Measurements from ENCODE around the gene CST7. TPM values are rescaled to one million over a fixed set of nuclear protein-coding genes. Genes with fewer than 3 reads are reported as not detected.

The CST7 gene
- total RNA-seq, 1 experiment from 2014 or later: not detected

GRCh38 chr20:24935766-24936525 lies 13.1 kb upstream of the CST7 start:
- H3K4me3 ChIP-seq (replicated peaks in 1 of 2; ENCODE audit: low read depth in 1 of 2, low read length in 2 of 2): no peak overlapping the region
- BruUV-seq (replicated peaks): no TSS peak
- ATAC-seq (no peak), DNase-seq (ENCODE audit: low read depth, low spot score) (no peak)
- H3K27me3 ChIP-seq (ENCODE audit: insufficient read depth, low read length): no peaks in the 10 kb centered on the region
- H3K9me3 ChIP-seq (ENCODE audit: control insufficient read depth in 1 of 2, insufficient read depth in 1 of 2, low read depth in 1 of 2, low read length in 2 of 2): no peaks in the 10 kb centered on the region; a peak in 1 of 4 replicates
- intact Hi-C loops (cut with micrococcal nuclease): no loop called here
- no peak overlapping the region for H3K27ac ChIP-seq (ENCODE audit: low read depth, low read length)
- H3K4me2 ChIP-seq (ENCODE audit: low read length): no peak overlapping the region
- TF ChIP-seq ZBTB33 (IDR thresholded peaks at IDR 0.05; ENCODE audit: extremely low read depth, insufficient replicate concordance, low read length) (no peak), JUND (IDR thresholded peaks at IDR 0.05) (no peak), MAX (IDR thresholded peaks at IDR 0.05) (no peak), ELF1 (IDR thresholded peaks at IDR 0.05; ENCODE audit: borderline replicate concordance, low read depth) (no peak)
- H4K20me1 ChIP-seq (ENCODE audit: insufficient read depth): no peaks in the 10 kb centered on the region
- H3K9me2 ChIP-seq (ENCODE audit: insufficient read depth): no peaks in the 10 kb centered on the region
- CTCF ChIA-PET: no interaction called here
- no peak overlapping the region for H2AFZ ChIP-seq (ENCODE audit: low read depth, low read length, poor library complexity, severe bottlenecking)
- no peaks in the 10 kb centered on the region for H3K36me3 ChIP-seq (ENCODE audit: control insufficient read depth in 1 of 2, insufficient read depth in 2 of 2, low read length in 2 of 2)
- H3K9ac ChIP-seq (ENCODE audit: low read length): no peak overlapping the region
- no peaks in the 10 kb centered on the region for H3K79me2 ChIP-seq (ENCODE audit: insufficient read depth, low read length)
- peaks cover 4 to 9% of the 10 kb centered on the region in 2 experiments; a peak in 3 of 4 replicates for H3K4me1 ChIP-seq (ENCODE audit: control insufficient read depth in 1 of 2, insufficient read depth in 2 of 2, low read length in 2 of 2)
- POLR2A ChIA-PET: no interaction called here
- RAD21 ChIA-PET (ENCODE audit: low non-redundant PET in 1 of 2, low total read pairs in 2 of 2, uncharacterized antibody in 2 of 2, unreplicated experiment in 2 of 2): no interaction called here
